GM19455 (cell line): ENCODE results near the gene SMLR1.

ENCODE experiments used
- ATAC-seq: cut with Tn5 transposase; IDR thresholded peaks from one replicate; pipeline ENCODE4 v1.9.1; 2021; ENCODE audit not compliant: unreplicated experiment

Gene SMLR1

DNA sequence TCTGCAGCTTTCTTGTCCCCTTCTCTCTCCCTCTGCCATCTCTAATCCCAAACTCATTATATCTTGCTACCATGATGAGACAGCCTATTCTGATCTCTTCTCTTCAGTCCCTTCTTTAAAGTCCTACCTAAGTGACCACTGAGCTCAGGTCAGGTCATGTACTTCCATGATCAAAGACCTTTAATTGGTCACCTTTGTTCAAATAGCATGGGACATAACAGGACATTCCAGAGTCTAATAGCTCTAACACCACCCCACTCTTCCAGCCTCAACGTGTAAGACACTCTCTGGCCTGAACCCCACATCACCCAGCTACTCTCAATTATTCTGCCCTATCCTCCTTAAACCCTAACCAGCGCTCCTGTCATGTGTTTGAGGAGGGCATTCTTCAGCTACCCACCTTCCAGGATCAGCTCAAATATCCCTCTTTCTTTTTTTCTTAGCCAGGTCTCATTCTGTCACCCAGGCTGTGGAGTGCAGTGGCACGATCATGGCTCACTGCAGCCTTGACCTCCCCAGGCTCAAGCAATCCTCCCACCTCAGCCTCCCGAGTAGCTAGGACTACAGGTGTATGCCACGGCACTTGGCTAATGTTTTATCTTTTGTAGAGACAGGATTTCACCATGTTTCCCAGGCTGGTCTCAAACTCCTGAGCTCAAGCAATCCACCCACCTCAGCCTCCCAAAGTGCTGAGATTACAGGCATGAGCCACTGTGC is 2.1 kb upstream of the SMLR1 start:
- ATAC-seq: no peak

DNA sequence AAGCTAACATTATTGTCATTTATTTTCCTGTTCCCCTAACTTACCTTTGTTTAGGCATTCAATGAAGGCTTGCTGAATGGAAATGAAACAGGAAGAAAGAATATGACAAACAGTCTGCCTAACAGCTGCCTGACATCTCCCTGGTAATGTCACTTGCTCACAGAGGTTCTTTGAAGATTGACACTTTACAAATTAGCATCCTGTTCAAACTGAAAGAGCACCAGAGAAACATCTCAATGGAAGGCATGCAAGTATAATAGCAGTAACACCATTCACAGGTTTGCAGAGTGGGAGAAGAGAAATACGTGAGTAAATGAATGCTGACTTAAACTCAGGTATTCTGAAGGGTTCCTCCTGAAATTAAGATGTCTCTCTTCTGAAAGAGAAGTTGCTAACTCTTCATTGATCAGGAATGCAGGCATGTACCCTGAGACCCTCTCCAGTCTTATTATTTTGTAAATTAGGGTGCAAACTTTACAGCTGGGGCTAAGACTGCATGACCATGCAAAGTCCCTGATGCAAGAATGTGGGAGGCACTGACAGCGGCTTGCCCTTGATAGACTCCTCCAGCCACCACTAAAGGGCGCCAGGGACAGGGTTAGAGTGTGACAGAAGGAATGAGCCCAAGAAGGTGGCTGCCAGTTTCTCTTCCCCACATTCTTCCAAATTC is 1.3 kb upstream of the SMLR1 start:
- ATAC-seq: no peak

GRCh38 chr6:130826442-130827246 is 562 bp upstream of the SMLR1 start:
- ATAC-seq: no peak

GRCh38 chr6:130829333-130829910 is 2.2 kb downstream of the SMLR1 start:
- ATAC-seq: no peak

DNA sequence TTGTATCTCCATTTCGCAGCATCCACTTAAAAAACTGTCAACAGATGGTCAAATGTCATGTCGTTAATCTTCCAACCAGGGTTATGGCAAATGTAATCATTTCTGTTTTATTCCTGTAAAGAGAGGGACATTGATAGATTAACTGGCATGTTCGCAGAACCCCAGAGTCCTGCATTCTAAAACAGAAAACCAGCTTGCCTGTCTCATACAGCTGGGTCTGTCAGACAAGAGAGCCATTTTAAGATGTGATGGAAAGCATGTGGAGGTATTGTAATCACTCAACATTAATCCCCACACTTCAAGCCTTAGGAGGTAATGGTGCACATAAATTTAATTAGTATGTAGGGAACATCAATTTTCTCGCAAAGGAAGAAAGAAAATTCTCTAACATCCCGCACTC is 4.4 kb downstream of the SMLR1 start:
- no peak for ATAC-seq

DNA sequence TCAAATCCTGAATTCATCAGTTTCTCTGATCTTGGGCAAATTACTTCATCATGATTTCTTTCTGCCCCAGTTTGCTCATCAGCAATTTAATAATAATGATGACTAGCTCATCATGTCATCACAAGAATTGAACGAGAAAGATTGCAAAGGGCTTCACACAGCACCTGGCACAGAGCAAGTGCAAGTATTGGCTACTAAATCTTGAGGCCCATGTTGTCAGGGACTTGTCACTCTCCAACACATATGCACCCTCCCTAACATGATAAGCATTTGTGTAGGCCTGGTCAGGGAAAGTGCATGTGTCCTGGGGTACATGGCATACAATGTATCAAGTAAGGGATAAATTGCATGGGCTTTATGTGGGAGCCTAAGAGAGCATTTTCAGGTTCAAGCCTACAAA is 6.4 kb downstream of the SMLR1 start:
- no peak for ATAC-seq

DNA sequence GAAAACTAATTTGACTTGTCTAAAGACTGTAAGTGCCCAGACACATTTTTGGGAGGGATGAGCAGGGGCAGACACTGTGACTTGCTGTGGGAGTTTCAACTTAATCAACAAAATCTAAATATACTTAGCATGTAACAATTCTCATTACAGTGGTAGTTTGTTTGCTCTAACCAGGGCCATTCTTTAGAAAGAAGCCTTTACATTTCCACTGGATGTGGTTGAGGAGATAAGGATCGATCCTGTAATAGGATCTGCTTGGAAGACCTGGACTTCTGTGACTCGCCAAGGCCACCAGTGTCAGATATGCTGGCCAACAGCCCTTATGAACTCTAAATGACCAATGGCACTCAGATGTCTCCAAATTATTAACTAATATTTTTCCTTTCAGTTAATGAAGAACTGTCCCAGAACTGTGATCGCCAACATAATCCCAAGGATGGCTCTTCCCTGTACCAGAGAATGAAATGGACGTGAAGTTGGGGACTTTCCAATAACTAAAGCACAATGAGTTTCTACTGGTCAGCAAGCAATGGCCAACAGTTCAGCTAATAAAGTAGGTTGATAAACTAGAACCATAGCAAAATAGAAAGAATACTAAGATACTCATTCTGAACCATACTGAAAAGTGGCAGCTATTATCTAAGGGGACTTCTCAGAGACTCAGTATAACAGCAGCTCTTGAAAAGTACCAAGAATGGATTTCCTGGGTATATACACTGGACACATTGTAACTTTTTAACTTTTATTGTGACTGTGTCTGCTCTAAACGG is 7.5 kb downstream of the SMLR1 start:
- ATAC-seq: no peak

DNA sequence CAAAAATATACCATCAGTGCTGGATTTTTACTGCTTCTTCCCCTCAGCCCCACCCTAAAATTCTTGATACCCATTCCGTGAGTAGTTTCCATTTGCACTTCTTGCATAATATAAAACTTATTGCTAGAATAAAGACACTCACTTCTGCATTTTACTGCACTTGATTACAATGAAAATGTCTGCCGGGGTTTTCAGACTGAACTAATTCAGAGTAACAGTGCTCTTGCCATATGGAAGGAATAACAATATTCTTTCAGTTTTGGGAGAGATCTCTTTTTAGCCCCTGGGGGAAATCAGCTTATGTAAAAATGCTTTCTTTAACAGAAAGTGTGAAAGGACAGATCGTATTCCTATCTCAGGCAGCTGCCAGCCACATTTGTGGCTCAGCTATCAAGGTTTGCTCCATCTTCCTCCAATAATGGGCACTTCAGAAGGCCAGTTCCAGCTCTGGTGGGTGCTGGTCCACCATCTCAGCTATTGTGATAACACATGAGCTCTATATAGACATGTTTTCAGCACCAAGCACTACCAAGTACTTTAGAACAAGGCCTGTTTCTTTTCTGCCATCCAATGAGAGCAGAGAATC is 8.9 kb downstream of the SMLR1 start:
- no peak for ATAC-seq

DNA sequence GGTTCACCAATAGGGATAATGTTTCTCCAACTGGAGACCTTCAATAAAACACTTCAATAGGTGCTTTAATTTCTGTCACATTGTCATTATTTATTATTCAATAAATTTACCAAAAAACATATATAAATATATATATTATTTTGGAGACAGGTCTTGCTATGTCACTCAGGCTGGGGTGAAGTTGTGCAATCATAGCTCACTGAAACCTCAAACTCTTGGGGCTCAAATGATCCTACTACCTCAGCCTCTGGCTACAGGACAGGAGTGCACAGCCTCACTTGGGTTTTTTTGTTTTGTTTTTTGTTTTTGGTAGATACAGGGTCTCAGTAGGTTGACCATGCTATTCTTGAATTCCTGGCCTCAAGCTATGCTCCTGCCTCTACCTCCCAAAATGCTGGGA is 9.9 kb downstream of the SMLR1 start:
- ATAC-seq: no peak

DNA sequence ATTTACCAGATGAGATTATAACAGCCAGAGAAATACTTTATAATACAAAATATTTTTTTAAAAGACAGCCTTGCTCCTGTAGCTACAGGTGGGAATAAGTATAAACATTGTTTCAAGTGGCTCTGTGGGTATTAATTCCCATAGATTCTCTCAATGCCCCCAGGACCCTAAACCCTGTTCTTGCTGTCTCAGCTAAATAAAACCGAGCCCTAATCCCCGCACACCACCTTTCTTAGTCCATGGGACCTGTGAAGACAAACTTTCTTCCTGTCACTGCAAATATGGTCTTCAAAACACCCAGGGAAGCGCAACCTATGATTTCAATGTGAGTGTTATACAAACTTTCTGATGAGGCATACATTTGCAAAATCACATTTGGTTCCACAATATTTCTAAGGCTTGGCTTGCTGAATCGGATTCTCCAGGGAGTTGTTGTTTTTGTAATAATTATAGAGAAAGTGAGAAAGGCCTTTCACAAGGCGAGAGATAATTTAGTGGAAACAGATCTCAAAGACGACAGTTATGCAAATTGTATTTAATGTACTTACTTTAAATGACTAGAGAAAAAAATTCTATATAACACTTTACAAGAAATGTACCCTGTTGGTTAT is 11.1 kb downstream of the SMLR1 start:
- ATAC-seq: no peak

- ATAC-seq: no peak
These were observed 11.7 kb downstream of the SMLR1 start for GRCh38 chr6:130838951-130839350.

DNA sequence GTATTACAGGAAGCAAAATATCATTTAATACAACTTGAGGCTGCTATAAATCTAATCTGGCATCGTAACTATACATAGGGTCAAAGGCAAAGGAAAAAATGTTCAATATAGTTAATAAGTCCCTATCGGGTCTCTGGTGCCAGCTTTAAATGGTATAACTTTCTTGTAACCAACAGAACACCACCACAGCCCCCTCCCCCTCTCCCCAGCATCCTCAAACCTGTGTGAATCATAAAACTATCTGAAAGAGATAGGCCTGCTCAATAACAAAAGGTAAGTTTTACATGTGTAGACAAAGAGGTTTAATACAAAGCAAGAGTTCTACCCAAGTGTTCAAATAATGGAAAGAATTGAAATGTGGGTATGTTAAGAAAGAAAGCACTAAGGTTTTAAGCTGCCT is 12.2 kb downstream of the SMLR1 start:
- no peak for ATAC-seq

DNA sequence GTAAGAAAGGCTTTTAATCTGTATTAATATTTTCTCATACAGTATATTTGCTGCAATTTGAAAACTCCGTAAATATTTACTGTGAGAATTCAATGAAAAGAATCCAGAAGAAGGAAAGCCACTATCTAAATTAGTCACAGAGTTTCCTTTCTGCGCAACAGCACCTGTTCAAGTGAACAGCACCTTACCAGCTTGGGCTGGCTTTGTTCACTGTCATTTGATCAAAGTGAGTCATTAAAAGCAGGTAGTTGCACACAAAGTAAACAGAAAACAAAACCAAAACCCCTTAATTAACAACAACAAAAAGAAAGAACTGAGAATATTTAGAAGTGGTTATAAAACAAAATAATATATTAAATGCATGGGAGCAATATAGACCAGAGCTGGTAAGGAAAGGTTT is 12.8 kb downstream of the SMLR1 start:
- ATAC-seq: no peak

GRCh38 chr6:130841128-130841728 is 14.0 kb downstream of the SMLR1 start:
- no peak for ATAC-seq

- no peak for ATAC-seq
These were observed 16.5 kb downstream of the SMLR1 start for GRCh38 chr6:130843575-130844320.

- ATAC-seq: no peak
These were observed 19.3 kb downstream of the SMLR1 start for GRCh38 chr6:130846501-130846900.

GRCh38 chr6:130847001-130847910 is 20.1 kb downstream of the SMLR1 start:
- ATAC-seq: no peak

DNA sequence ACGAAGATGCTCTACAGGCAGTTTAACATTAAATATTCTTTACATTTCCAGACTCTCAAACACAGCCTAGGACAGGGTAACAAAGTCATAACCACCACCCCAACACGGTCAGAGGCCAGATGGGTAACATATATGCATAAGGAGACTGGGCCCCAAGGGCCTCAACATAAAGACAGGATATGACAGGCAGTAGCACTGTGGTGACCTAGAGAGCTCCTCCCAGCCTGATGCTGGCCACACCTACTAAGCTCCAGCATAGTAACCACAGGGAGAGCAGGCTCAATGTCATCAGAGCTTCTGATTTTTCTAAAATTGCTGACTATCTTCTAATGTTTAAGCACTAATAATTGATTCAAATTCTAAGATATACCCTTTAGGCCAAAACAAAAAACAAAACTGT is 21.7 kb downstream of the SMLR1 start:
- ATAC-seq: no peak
